Gastroesophageal sphincter (tissue), 3 donors: ENCODE results near the gene GABRG3.

Experiments
- POLR2A ChIP-seq, 2 donors: fragments of 450-650 bp; IDR thresholded peaks; one replicate each; pipeline ENCODE4 v1.6.1; 2017; ENCODE audit warnings: antibody characterized with exemption in 2 of 2, mild to moderate bottlenecking in 2 of 2, moderate library complexity in 1 of 2
- TF ChIP-seq, protein P1 (sequence below), 4 experiments: fragments of 200-600 bp in 2 of 4; fragments of 450-650 bp in 2 of 4; sonication (generic) in 1 of 4; IDR thresholded peaks; one replicate each; pipeline ENCODE4 v1.5.1; 2017 to 2019; ENCODE audit warnings: antibody characterized with exemption in 4 of 4, mild to moderate bottlenecking in 2 of 4, moderate library complexity in 2 of 4

DNA sequence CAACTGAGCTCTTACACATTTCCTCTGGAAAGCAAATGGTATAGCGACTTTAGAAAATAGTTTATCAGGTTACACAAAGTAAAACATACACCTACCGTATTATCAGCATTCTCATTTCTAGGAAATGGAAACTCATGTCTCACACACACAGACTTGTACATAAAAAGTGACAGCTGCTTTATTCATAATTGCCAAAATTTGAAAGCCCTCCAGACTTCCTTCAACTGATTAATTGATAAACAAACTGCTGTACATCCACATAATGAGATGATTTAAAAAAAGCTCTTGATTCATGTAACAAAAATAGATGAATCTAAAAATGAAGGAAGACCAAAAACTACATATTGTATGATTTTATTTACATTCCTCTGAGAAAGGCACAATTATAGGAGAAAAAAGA, 425.5 kb downstream of the GABRG3 start:
- TF ChIP-seq POLR2A (IDR thresholded peaks at IDR 0.05): no peak
- TF ChIP-seq, protein P1, sequence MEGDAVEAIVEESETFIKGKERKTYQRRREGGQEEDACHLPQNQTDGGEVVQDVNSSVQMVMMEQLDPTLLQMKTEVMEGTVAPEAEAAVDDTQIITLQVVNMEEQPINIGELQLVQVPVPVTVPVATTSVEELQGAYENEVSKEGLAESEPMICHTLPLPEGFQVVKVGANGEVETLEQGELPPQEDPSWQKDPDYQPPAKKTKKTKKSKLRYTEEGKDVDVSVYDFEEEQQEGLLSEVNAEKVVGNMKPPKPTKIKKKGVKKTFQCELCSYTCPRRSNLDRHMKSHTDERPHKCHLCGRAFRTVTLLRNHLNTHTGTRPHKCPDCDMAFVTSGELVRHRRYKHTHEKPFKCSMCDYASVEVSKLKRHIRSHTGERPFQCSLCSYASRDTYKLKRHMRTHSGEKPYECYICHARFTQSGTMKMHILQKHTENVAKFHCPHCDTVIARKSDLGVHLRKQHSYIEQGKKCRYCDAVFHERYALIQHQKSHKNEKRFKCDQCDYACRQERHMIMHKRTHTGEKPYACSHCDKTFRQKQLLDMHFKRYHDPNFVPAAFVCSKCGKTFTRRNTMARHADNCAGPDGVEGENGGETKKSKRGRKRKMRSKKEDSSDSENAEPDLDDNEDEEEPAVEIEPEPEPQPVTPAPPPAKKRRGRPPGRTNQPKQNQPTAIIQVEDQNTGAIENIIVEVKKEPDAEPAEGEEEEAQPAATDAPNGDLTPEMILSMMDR (IDR thresholded peaks at IDR 0.05): no peak
